GM18517 (cell line): ENCODE data around the gene ECI1.

Experiments
- ATAC-seq: cut with Tn5 transposase; IDR thresholded peaks from one replicate; pipeline ENCODE4 v1.9.1; 2021; ENCODE audit warnings: mild to moderate bottlenecking, moderate library complexity; ENCODE audit not compliant: unreplicated experiment

Gene ECI1

DNA sequence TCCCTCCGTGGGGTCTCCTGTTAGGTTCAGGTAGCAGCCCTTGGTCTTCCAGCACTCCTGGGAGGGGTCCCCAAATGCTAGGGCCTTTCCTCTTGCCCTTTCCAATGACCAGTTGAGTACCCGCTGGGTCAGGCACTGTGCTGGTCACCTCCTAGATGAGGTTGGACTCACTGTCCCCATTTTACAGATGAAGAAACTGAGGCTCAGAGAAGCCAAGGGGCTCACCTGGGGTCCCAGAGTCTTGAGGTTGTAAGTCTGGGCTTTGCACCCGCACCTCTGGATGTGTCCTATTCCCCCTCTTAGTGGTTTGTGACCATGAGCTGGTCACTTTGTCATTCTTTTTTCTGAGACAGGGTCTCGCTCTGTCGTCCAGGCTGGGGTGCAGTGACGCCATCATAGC is 53.6 kb downstream of the ECI1 start:
- no peak for ATAC-seq

DNA sequence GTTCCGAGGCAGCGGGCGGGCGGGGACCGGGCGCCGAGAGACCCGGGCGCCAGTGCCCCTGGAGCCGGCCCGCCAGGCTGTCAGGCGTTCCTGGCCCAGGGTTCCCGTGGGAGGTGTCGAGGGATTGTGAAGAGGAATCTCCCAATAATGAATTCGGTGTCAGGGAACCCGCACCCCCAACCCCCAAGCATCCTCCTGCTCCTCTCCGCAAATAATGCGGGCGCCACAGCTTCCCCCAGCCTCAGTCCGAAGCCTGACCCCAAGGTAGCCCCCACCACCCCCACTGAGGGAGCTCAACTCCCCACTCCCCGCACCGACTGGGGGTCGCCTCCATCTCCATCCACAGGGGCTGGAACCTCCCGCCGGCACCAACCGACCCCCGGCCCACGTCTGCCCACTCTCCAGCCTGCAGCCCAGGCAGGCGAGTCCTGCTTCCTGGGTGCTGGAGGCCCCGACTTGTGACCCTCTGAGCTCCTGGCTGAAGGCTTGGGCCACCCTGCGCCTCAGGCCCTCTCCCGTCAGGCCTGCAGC is 54.3 kb downstream of the ECI1 start:
- ATAC-seq = no peak

DNA sequence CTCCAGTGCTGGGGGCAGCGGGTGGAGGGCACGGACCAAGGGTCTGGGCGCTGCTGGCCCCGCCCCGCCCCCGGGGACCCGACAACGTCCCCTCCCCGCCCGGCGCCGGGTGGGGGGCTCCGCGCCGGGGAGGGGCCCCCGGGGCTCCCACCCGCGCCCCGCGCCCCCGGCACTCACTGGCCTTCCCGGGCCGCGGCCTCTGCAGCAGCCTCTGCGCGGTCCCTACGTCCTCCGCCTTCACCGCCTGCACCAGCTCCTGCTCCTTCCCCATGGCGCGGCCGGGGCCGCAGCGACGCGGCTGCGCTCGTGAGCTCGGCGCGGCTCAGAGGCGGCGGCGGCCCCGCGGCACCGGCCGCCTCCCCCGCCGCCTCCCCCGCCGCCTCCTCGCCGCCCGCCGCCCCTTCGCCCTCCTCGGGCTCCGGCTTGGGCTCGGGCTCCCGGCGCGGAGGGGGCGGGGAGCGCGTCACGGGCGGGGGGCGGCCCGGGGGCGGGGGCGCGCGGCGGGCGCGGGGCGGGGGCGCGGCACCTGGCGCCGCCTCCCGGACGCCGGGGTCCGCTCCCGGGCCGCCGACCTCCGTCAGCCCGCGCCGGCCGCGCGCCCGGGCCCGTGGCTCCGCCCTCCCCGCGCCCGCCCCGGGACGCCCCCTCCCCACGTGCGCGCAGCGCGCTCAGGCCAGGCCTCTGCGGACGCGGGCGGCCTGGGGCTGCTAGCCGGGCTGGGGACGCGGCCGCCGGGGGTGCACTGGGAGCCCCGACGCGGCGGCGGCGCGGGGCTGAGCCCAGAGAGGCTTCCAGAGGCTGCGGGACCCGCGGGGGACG is 55.0 kb downstream of the ECI1 start, which contains the start of gene CASKIN1:
Gene CASKIN1 (minus strand): TSS at position 444 of the 819 bp plus-strand sequence. CDS start 173 bp downstream, at position 271.
- no peak for ATAC-seq

DNA sequence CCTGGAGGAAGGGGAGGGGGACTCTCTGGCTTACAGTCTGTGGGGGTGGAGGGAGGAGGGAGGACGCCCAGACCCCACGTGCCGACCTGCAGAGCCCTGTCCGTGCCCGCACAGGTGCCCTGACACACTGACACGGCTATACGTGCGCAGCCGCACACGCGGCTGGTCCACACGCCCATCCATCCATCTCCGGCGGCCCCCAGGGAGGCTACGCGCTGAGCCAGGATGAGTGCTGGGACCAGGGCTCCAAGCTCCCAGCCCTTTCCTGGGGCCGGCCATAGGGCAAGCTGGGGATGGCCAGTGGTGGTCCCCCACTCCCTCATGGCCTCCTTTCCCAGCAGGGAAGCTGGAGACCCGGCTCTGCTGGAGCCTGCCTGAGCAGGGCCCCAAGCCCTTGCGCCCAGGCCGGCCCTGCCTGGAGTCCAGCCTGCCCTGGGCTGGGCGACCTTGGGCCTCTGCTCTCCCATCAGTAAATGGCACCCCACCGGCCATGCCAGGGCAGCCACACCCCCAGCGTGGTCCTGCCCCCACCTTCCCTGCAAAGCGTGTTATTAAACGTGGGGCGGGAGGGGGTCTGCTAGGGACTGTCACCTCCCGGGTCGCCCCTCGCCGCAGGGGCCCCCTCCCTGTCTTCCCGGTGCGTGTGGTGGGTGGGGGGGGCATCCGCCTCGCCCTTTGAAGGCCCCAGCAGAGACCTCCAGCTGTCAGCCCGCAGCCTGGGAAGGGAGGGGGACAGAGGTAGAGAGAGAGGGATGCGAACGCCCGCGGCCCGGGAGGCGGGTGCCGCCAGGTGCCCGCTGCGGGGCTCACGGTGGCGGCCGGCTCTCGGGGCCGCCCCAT is 55.8 kb downstream of the ECI1 start:
- no peak for ATAC-seq

DNA sequence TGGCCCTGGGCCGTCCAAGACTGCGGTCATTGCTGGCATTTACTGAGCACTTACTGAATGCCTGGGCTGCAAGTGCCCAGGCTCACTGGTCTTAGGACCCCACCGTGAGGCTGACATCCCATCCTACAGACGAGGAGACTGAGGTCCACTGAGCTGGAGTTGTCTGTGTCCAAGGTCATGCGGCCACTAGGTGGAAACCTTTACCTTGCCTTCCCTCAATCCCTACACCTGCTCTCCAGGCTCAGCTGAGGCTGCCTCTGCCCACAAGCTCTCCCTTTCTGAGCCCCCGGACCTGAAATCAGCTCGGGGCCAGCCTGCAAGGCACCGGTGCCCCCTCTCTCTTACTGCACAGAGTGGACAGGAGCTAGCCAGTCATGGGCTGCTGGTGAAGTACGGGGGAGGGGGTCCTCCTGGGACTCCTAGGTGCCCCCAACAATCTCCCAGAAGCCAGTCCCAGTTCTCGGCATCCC is 56.5 kb downstream of the ECI1 start:
- ATAC-seq = no peak

DNA sequence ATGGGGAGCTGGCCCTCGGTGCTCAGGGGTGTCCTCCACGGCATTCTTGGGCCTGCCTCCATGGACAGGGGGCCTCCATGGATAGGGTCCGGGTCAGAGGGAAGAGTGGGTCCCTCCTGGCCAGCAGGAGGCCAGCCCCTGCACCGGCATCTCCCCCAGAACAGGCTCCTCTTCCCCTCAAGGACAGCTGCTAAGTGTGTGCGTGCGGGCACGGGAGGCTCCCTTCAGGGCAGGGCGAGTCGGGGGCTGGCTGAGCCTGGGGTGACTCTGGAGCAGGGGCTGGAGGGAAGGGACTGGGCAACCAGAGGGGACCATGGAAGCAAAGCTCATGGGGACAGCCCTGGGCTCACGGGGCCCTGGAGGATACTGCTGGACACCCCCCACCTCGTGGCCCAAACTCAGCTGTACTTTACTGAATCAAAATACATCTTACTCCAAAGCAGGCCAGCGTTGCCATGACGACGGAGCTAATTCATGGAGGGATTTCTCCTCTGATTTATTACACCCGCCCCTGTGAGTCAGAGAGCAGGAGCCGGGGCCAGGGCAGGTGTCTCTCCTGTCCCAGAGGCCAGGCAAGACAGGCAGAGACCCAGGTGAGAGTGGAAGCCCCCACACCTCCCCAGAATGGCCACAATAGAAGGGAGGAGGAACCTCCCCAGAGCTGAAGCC is 57.1 kb downstream of the ECI1 start:
- ATAC-seq = no peak

DNA sequence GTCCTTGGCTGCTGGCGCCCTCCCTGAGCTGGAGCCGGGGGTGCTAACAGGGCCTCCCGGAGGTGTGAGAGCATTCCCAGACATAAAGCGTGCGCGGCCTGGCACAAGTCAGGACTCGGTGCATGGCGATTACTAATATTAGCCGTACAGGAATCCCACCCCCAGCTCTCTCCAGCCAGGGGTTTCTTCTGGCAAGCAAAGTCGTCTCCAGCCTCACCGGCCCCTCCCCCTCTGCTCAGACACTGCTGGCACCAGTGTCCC is 60.0 kb downstream of the ECI1 start:
- no peak for ATAC-seq

DNA sequence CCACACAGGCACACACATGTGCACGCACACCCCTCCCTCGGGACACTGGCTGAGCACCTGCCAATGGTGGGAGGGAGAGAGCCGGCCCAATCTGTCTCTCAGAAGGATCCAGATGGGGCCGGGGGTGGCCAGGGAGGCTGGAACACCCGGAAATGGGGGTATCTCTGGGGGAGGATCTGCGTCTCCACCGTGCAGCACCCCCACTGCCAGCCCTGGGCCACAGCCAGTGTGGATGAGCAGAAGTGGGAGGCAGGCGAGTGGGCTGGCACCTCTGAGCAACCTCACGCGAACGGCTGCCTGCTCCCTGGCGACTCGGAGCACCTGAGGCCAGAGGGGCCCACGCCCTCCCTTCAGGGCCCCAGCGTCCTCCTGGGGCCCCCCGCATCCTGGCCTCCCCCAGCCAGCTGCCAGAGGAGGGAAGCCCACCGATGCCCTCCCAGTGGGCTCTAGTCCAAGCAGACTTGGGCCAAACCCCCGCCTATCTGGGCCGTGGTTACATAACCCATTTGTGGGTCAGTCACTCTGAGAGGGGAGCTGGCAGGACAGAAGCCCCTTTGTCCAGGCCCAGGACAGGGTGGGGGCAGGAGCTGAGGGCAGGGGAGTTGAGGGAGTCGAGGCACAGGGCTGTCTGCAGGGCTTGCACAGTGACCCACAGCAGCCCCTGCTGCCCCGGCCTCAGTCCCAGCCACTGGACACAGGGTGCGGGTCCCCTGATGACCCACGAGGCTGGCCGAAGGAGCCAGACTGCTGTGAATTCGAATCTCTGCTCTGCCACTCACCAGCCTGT is 60.5 kb downstream of the ECI1 start:
- ATAC-seq = no peak

DNA sequence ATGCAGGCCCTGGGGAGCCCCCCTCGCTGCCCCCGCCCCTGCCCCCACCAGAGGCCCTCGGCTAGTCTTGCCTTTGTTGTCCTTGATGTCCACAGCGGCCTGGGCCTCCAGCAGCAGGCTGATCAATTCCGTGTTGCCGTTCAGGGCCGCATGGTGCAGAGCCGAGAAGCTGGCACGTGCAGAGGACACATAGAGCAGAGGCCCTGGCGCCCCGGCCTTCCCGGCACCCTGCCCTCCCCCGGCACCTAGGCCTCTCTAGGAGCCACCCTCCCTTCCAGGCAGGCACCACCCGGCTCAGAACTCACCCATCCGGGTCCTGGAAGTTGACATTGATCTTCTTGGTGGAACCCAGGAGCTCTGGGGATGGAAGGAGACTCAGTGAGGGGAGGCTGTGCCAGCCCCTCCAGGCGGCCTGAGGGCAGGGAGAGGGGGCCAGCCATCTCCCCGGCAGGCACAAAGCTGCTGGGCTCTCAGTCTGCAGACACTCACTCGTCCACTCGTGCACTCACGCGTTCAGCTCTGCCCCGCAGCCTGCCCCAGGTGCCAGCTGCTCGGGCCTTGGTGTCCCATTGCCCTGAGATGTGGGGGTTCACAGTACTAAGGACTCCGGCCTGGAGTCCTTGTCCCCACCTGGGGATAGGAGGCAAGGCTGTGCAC is 61.3 kb downstream of the ECI1 start:
- ATAC-seq = no peak
